NCI-H2171 (cell line): ENCODE measurements around the gene NBAS.
"Not testable (repeated sequence)": the region's sequence is repeated elsewhere in the genome, so short reads cannot be mapped to it uniquely, and the experiment has no call there.

Source experiments
- DNase-seq: peaks from one replicate; lab custom pipeline; 2025; lab: John Stamatoyannopoulos, UW

NBAS gene

GRCh38 chr2:15460112-15460620, 101.0 kb downstream of the NBAS start:
- no peak for DNase-seq

- DNase-seq, result no peak
These were observed 102.9 kb downstream of the NBAS start for GRCh38 chr2:15458277-15458676.

- DNase-seq, result no peak
These were observed 103.3 kb downstream of the NBAS start for GRCh38 chr2:15457868-15458267.

DNA sequence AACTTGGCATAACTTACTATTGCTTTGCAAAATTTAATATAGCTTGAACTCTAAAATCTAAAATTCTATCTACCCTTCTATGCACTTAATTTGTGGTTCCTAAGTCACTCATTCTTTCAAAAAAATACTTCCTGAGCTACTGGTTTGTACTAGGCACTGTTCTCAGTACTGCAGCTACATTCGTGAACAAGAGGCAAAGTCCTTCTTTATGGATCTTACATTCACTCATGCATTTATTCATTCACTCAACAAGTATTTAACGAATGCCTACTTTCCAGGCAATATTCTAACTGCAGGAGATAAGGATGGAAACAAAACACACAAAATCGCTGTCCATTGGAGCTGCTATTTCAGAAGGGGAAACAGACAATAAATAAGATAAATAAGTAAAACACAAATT, 104.8 kb downstream of the NBAS start:
- no peak for DNase-seq

- DNase-seq, result no peak
These were observed 110.3 kb downstream of the NBAS start for GRCh38 chr2:15450808-15451207.

GRCh38 chr2:15449556-15450236, 111.4 kb downstream of the NBAS start:
- DNase-seq, result no peak

DNA sequence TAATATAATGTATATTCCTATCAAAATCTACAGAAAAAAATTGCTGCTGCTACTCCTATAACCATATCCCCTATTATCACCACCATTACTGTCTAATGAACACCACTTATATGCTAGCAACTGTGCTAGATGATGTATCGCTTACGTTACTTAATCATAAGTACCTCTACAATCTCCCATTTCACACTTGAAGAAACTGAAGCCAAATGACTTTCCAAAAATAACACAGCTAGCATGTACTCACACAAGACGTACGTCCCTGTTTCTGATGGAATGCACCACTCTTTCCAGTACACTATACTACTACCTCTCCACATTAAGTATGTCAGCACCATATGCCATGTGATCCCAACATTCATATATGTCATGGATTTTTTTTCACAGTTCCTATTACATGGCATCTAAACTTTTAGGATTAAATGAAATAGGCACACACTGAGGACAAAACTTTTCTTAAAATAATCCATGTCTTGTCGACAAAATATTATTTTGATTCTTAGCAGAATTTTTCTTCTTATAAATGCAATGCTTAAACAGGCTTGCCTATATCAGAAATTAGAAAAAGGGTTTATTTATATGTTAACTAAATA, 112.8 kb downstream of the NBAS start:
- DNase-seq, result no peak

DNA sequence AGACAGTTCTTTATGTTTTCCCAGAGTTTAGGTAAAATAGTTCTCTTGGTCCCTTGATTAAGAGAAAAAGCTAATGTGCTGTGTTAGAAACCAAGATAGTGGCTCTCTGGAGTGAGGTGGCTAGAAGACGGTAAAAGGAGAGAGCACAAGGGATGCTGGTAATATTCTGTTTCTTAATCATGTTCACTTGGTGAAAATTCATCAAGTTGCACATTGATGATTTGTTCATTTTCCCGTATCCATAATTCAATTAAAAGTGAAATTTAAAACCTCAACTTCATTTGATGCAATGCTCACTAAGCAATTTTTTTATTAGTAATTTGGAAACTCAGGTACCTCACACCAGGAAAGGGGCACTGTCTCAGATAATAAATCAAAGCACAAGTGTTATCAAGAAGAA, 113.8 kb downstream of the NBAS start:
- no peak for DNase-seq

GRCh38 chr2:15446961-15447360, 114.2 kb downstream of the NBAS start:
- DNase-seq, result no peak

DNA sequence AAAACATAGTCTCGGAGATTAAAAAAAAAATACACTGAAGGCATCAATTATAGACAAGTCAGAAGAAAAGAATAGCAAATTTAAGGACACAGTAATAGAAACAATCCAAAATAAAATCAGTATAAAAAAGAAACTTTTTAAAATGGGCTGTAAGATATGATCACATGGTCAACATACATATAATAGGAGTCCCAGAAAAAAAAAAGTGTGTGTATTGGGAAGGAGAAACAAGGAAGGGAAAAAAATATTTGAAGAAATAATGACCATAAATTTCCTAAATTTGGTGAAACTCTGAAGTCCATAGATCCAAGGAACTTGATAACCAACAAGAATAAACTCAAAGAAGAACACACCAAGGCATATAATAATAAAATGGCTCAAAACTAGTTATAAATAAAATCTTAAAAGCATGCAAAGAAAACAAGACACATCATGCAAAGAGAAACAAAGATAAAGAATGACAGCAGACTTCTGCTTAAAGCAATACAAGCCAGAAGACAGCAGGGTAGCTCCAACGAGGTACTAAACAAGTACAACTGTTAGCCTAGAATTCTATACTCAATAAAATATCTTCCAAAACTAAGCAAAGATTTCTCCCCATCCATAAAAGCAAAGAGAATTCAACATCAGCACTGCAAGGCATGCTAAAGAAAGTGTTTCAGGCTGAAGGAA, 115.1 kb downstream of the NBAS start:
- DNase-seq, result no peak

GRCh38 chr2:15439768-15440524, 121.2 kb downstream of the NBAS start:
- DNase-seq, result not testable (repeated sequence)

DNA sequence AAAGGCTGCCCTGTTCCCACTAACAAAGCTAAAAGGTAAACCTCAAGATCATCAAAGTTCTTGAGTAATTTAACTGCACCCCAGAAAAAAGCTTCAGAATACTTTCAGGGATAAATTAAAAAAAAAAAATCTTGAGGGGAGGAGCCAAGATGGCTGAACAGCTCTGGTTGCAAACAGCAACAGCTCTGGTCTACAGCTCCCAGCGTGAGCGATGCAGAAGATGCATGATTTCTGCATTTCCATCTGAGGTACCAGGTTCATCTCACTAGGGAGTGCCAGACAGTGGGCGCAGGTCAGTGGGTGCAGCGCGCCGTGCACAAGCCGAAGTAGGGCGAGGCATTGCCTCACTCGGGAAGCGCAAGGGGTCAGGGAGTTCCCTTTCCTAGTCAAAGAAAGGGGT, 121.8 kb downstream of the NBAS start:
- DNase-seq, result not testable (repeated sequence)

GRCh38 chr2:15436195-15436594, 124.9 kb downstream of the NBAS start:
- no peak for DNase-seq

- DNase-seq, result no peak
These were observed 125.7 kb downstream of the NBAS start for GRCh38 chr2:15435474-15435873.

DNA sequence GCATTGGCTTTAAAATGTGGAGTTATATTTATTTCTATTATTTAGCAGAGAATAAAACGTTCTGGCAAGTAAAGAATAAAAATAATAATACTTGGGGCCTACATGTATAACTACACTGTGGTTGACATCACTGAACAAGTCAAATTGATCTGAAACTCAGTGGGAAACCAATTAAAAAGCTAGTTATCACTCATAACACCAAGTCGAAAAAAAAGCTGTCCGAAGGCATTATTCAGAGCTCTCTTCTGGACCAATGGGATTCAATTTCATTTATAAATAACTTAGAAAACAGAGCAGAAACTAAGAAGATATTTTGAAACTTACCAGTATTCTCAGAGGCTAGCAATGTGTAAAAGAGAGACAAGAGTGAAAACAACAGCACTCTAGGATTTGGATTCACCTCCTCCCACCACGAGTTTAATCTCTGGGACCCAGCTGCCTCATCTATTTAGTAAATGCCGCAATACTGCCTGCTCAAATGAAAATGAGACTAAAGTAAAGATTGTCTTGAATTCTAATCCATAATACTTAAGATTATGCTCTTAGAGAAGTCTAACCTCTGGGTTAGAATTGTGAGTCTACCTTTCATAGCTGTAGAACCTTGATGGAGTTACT, 128.4 kb downstream of the NBAS start:
- DNase-seq, result no peak

- DNase-seq, result no peak
These were observed 132.1 kb downstream of the NBAS start for GRCh38 chr2:15429032-15429431.

DNA sequence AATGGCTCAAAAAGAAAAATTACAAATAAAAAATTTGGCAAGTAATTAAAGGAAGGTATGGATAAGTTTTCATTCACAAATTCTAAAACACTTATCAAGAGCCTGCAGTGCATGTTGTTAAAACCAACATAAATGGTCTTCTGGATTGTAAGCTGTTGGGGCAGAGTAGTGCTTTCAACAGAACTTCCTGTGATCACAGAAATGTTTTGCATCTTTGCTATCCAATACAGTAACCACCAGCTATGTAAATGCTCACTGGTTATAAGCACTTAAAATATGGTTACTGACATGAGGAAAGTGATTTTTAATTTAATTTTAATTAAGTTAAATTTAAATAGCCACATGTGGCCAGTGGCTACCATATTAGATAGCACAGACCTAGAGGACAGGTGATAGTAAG, 133.1 kb downstream of the NBAS start:
- no peak for DNase-seq

GRCh38 chr2:15426606-15427005, 134.5 kb downstream of the NBAS start:
- no peak for DNase-seq

GRCh38 chr2:15425712-15426111, 135.4 kb downstream of the NBAS start:
- DNase-seq, result no peak

GRCh38 chr2:15421753-15422152, 139.4 kb downstream of the NBAS start:
- DNase-seq, result no peak

DNA sequence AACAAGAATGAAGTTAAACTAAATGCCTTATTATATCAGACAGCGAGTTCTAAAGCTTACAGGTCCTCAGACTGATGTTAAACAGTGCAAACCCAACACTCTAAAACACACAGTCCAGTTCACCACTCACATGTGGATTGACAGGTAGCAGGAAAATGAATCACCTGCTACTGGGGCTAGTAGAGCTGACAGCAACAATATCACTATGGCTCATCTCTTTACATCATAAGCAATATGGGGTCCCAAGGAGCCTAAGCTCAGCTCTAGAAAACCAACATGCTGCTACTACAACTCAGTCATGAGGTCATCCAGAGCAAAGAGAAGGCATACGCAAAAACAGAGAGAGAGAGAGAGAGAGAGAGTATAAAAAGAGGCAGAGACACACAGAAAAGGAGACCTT, 145.4 kb downstream of the NBAS start:
- DNase-seq, result no peak

GRCh38 chr2:15412779-15413178, 148.4 kb downstream of the NBAS start:
- no peak for DNase-seq
